H1 (cell line): Measurements from ENCODE around the gene RPS17. TPM values are rescaled to one million over a fixed set of nuclear protein-coding genes. Genes with fewer than 3 reads are reported as not detected.

Experiments
- CTCF ChIA-PET: fragments of 300-600 bp; sonication (Branson Sonifier 250); formaldehyde crosslinking; loops from one replicate; lab custom pipeline; 2021; ENCODE audit not compliant: partially characterized antibody; lab: Charles Lee
- POLR2A ChIA-PET: fragments of 300-600 bp; sonication (Branson Sonifier 250); formaldehyde crosslinking; loops from one replicate; lab custom pipeline; 2021; ENCODE audit warnings: inconsistent platforms; ENCODE audit not compliant: partially characterized antibody; lab: Charles Lee
- DNase-seq, 2 experiments: peaks; one replicate each; pipeline versions ENCODE4 v3.0.0 to v3.0.0-alpha.2; 2010 to 2022; ENCODE audit warnings: low spot score in 2 of 2, low read depth in 1 of 2, mixed read lengths in 1 of 2
- FAIRE-seq: peaks from 2 replicates; lab custom pipeline; 2011; peaks lifted over from hg19 to GRCh38; lab: Jason Lieb, UNC
- H2AFZ ChIP-seq: 2 replicates; pipeline ENCODE4 v1.8.1; 2012; ENCODE audit warnings: low read length, inconsistent platforms
- H2AK5ac ChIP-seq: 2 replicates; pipeline ENCODE4 v1.6.1; 2013; ENCODE audit warnings: low read depth, low read length
- H2BK120ac ChIP-seq: replicated peaks from 2 replicates; pipeline ENCODE3; 2013; ENCODE audit warnings: low read depth, low read length, inconsistent platforms
- H2BK12ac ChIP-seq: 2 replicates; pipeline ENCODE4 v1.6.1; 2013; ENCODE audit warnings: low read depth, low read length
- H2BK15ac ChIP-seq: 2 replicates; pipeline ENCODE4 v1.6.1; 2013; ENCODE audit warnings: low read length
- H2BK20ac ChIP-seq: 2 replicates; pipeline ENCODE4 v1.6.1; 2013; ENCODE audit warnings: low read length
- H2BK5ac ChIP-seq: 2 replicates; pipeline ENCODE4 v1.6.1; 2013; ENCODE audit warnings: low read depth, low read length
- H3K14ac ChIP-seq: 2 replicates; pipeline ENCODE4 v1.6.1; 2013; ENCODE audit warnings: inconsistent platforms; ENCODE audit not compliant: insufficient read length
- H3K18ac ChIP-seq: 2 replicates; pipeline ENCODE4 v1.6.1; 2013; ENCODE audit warnings: low read length; ENCODE audit errors: extremely low read depth
- H3K23ac ChIP-seq: 2 replicates; pipeline ENCODE4 v1.6.1; 2013; ENCODE audit warnings: inconsistent platforms; ENCODE audit not compliant: insufficient read length
- H3K23me2 ChIP-seq: 2 replicates; pipeline ENCODE4 v1.6.1; 2013; ENCODE audit warnings: low read depth, low read length
- H3K27ac ChIP-seq: 2 replicates; pipeline ENCODE4 v1.6.1; 2011; ENCODE audit warnings: low read depth, low read length, inconsistent platforms
- H3K27me3 ChIP-seq, 4 experiments: replicated peaks in 1 of 4; 1 replicate in 1 of 4; 2 replicates in 3 of 4; pipeline versions ENCODE4 v1.6.1 to v1.8.1; 2011 to 2013; ENCODE audit warnings: low read length in 3 of 4, mild to moderate bottlenecking in 3 of 4, inconsistent platforms in 2 of 4, mixed read lengths in 2 of 4, moderate library complexity in 1 of 4; ENCODE audit not compliant: control insufficient read depth in 3 of 4, insufficient read depth in 3 of 4; ENCODE audit errors: extremely low read depth in 1 of 4
- H3K36me3 ChIP-seq, 4 experiments: 2 replicates each; pipeline versions ENCODE4 v1.6.1 to v1.8.1; 2011 to 2013; ENCODE audit warnings: mild to moderate bottlenecking in 4 of 4, low read length in 3 of 4, moderate library complexity in 2 of 4, control low read depth in 1 of 4, inconsistent platforms in 1 of 4; ENCODE audit not compliant: insufficient read depth in 4 of 4, control insufficient read depth in 2 of 4
- H3K4ac ChIP-seq: replicated peaks from 2 replicates; pipeline ENCODE3; 2013; ENCODE audit warnings: low read length, low read depth, mixed read lengths, inconsistent platforms; ENCODE audit not compliant: insufficient read length
- H3K4me1 ChIP-seq, 4 experiments: replicated peaks in 1 of 4; 1 replicate in 1 of 4; 2 replicates in 3 of 4; pipeline versions ENCODE4 v1.6.1 to v1.8.1; 2011 to 2013; ENCODE audit warnings: low read length in 3 of 4, inconsistent platforms in 2 of 4, mixed read lengths in 1 of 4; ENCODE audit not compliant: insufficient read depth in 4 of 4, control insufficient read depth in 3 of 4
- H3K4me2 ChIP-seq, 2 experiments: 2 replicates each; pipeline versions ENCODE4 v1.6.1 to v1.8.1; 2011 to 2013; ENCODE audit warnings: low read depth in 2 of 2, low read length in 2 of 2, control low read depth in 1 of 2, inconsistent platforms in 1 of 2, mild to moderate bottlenecking in 1 of 2; ENCODE audit not compliant: insufficient read depth in 1 of 2
- H3K4me3 ChIP-seq, 4 experiments: fragments of 200-600, 300-600 bp in 1 of 4; sonication (generic), shearing (Covaris generic), sonication (Bioruptor Twin) in 1 of 4; 2 replicates each; pipeline versions ENCODE4 v1.5.1 to v1.8.1; 2011 to 2016; ENCODE audit warnings: low read length in 4 of 4, low read depth in 3 of 4, control low read depth in 2 of 4, inconsistent platforms in 2 of 4, mild to moderate bottlenecking in 2 of 4, mixed read lengths in 1 of 4, moderate library complexity in 1 of 4; ENCODE audit not compliant: insufficient read depth in 2 of 4; ENCODE audit errors: extremely low read depth in 1 of 4
- H3K56ac ChIP-seq: replicated peaks from 2 replicates; pipeline ENCODE3; 2013; ENCODE audit warnings: low read depth, mild to moderate bottlenecking, mixed read lengths, low read length, inconsistent platforms; ENCODE audit not compliant: insufficient read length
- H3K79me1 ChIP-seq: 2 replicates; pipeline ENCODE4 v1.6.1; 2013; ENCODE audit warnings: low read depth, low read length, control low read depth
- H3K79me2 ChIP-seq, 2 experiments: 2 replicates each; pipeline versions ENCODE4 v1.6.1 to v1.8.1; 2012 to 2013; ENCODE audit warnings: low read length in 2 of 2, mild to moderate bottlenecking in 2 of 2, inconsistent platforms in 1 of 2; ENCODE audit not compliant: insufficient read depth in 2 of 2, control insufficient read depth in 1 of 2
- H3K9ac ChIP-seq, 4 experiments: replicated peaks in 1 of 4; 1 replicate in 1 of 4; 2 replicates in 3 of 4; pipeline versions ENCODE4 v1.6.1 to v1.8.1; 2011 to 2013; ENCODE audit warnings: low read depth in 3 of 4, low read length in 3 of 4, control low read depth in 2 of 4, mild to moderate bottlenecking in 2 of 4, moderate library complexity in 2 of 4, inconsistent platforms in 1 of 4; ENCODE audit errors: extremely low read depth in 1 of 4
- H3K9me3 ChIP-seq, 2 experiments: 2 replicates each; pipeline versions ENCODE4 v1.6.1 to v1.8.1; 2012 to 2013; ENCODE audit warnings: mild to moderate bottlenecking in 2 of 2, moderate library complexity in 2 of 2, control low read depth in 1 of 2, inconsistent platforms in 1 of 2, low read depth in 1 of 2, low read length in 1 of 2, mixed read lengths in 1 of 2; ENCODE audit not compliant: insufficient read depth in 2 of 2
- H4K20me1 ChIP-seq, 2 experiments: replicated peaks in 1 of 2; 2 replicates each; pipeline versions ENCODE3 to v1.8.1; 2011 to 2013; ENCODE audit warnings: inconsistent platforms in 2 of 2, low read length in 2 of 2, mild to moderate bottlenecking in 1 of 2; ENCODE audit not compliant: insufficient read depth in 2 of 2, control insufficient read depth in 1 of 2
- H4K5ac ChIP-seq: 2 replicates; pipeline ENCODE4 v1.6.1; 2013; ENCODE audit warnings: low read length, low read depth, mixed read lengths, inconsistent platforms; ENCODE audit not compliant: insufficient read length
- H4K8ac ChIP-seq: 2 replicates; pipeline ENCODE4 v1.8.0; 2013; ENCODE audit warnings: mild to moderate bottlenecking, moderate library complexity, low read length, inconsistent platforms; ENCODE audit not compliant: insufficient read depth; ENCODE audit errors: extremely low read depth
- H4K91ac ChIP-seq: replicated peaks from 2 replicates; pipeline ENCODE3; 2013; ENCODE audit warnings: low read length, mixed read lengths, inconsistent platforms; ENCODE audit not compliant: insufficient read length
- CREB1 ChIP-seq: IDR thresholded peaks from 2 replicates; pipeline ENCODE4 v1.6.1; 2012; ENCODE audit warnings: inconsistent platforms
- FOSL1 ChIP-seq: IDR thresholded peaks from 2 replicates; pipeline ENCODE4 v1.6.1; 2011; ENCODE audit warnings: mild to moderate bottlenecking, low read depth, low read length, moderate library complexity; ENCODE audit not compliant: insufficient read depth
- HDAC6 ChIP-seq: IDR thresholded peaks from one replicate; pipeline ENCODE4 v1.7.1; 2012; ENCODE audit warnings: low read depth, mild to moderate bottlenecking, inconsistent platforms, low read length, moderate library complexity
- KDM1A ChIP-seq: fragments of 200-600, 300-600 bp; sonication (generic); IDR thresholded peaks from 2 replicates; pipeline ENCODE4 v1.7.1; 2016; ENCODE audit warnings: mild to moderate bottlenecking, low read length, borderline replicate concordance
- MAFK ChIP-seq: IDR thresholded peaks from 2 replicates; pipeline ENCODE4 v1.6.1; 2012; ENCODE audit warnings: low read depth, mild to moderate bottlenecking, improper control_type of control experiment, low read length
- POLR2A ChIP-seq, 2 experiments: IDR thresholded peaks; 1 replicate in 1 of 2; 2 replicates in 1 of 2; pipeline ENCODE4 v1.6.1; 2011; ENCODE audit warnings: low read depth in 2 of 2, low read length in 2 of 2, mild to moderate bottlenecking in 2 of 2; ENCODE audit errors: control extremely low read depth in 1 of 2
- POU5F1 ChIP-seq: IDR thresholded peaks from 2 replicates; pipeline ENCODE4 v1.6.1; 2011; ENCODE audit warnings: low read depth, mild to moderate bottlenecking, low read length, moderate library complexity
- SAP30 ChIP-seq: fragments of 300-600 bp; sonication (generic); IDR thresholded peaks from 2 replicates; pipeline ENCODE4 v1.7.1; 2012; ENCODE audit warnings: low read length, moderate library complexity, mild to moderate bottlenecking, inconsistent platforms; ENCODE audit not compliant: insufficient read depth, insufficient replicate concordance
- SIRT6 ChIP-seq: IDR thresholded peaks from one replicate; pipeline ENCODE4 v1.7.1; 2012; ENCODE audit warnings: low read length, inconsistent platforms
- TCF12 ChIP-seq: IDR thresholded peaks from 2 replicates; pipeline ENCODE4 v1.6.1; 2011; ENCODE audit warnings: low read depth, mild to moderate bottlenecking, low read length
- ZNF274 ChIP-seq: IDR thresholded peaks from 2 replicates; pipeline ENCODE4 v1.7.0; 2012; ENCODE audit warnings: low read length, borderline replicate concordance; ENCODE audit errors: extremely low read depth
- WGBS, 2 experiments: shearing (Covaris generic) in 1 of 2; methylation state at CpG; one replicate each; pipeline versions ENCODE4 v1.1.6 to v1.1.7; 2013 to 2015; ENCODE audit warnings: low lambda C conversion rate in 2 of 2, mixed read lengths in 2 of 2, inconsistent platforms in 1 of 2, low coverage in 1 of 2, missing lambda C conversion rate in 1 of 2; ENCODE audit not compliant: insufficient replicate concordance in 2 of 2, insufficient coverage in 1 of 2, insufficient read length in 1 of 2; ENCODE audit errors: extremely low coverage in 1 of 2, missing lambda C conversion rate in 1 of 2; 5-methylcytosine and 5-hydroxymethylcytosine counted together
- polyA plus RNA-seq, 7 experiments: library from polyadenylated mRNA; depleted of rRNA in 3 of 7; stranded (reverse) in 5 of 7; unstranded in 2 of 7; fragments of >200 nt in 5 of 7; fragments of 200-250 nt in 2 of 7; gene quantifications; 1 replicate in 5 of 7; 2 replicates in 1 of 7; 4 replicates in 1 of 7; pipeline versions ENCODE4 v1.2.1 to v1.2.3, GENCODE V29; 2011 to 2013; ENCODE audit warnings: missing spikeins in 2 of 7, mixed read lengths in 2 of 7
- total RNA-seq: library from RNA; stranded (reverse); fragmentation: NEBNext Ultra II Directional; extraction: Animal tissue kit (Norgen Biotek cat#: 25700); gene quantifications from 2 replicates; pipeline ENCODE4 v1.2.1, GENCODE V29; 2021
- TF ChIP-seq, protein P1 (sequence below): IDR thresholded peaks from 2 replicates; pipeline ENCODE4 v1.6.1; 2011; ENCODE audit warnings: low read length, improper control_type of control experiment
- TF ChIP-seq, protein P2 (sequence below): IDR thresholded peaks from 2 replicates; pipeline ENCODE4 v1.6.1; 2012; ENCODE audit warnings: inconsistent platforms

Gene RPS17
- total and polyA plus RNA-seq, 2 of the 8 experiments (the other 6 are each of a cell fraction or from before 2014, with no cell fraction given): 2,416 to 5,590 TPM

DNA sequence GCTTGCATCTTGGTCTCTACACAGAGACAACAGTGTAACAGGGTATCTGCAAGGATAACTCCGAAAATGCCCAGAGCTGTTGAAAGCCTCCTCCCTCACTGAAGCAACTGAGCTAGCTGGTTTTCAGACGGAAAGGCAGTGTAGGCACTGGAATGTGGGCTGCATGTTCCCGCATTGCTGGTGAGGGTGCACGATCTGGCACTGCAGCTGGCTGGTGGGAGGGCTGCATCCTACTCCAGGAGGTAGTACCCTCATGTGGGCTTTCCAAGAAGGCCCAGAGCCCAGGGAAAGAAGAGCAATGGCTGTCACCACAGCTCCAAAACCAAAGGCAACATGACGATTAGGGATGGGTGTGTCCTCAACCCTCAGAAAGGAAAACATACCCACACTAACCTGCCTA is 28.7 kb upstream of the RPS17 start:
- H3K79me2 ChIP-seq: no peaks in the 10 kb centered on the region
- ChIA-PET CTCF (interaction anchor here (0.8 to 2.1 kb wide), 4 partner anchors 9 to 38 kb away, joined by 3 to 7 read pairs (median 4); no protein-coding TSS in a partner anchor), POLR2A (interaction anchor here (1.2 to 6.9 kb wide), 2 partner anchors 11 to 31 kb away, joined by 3 to 79 read pairs; partner anchors contain the start of gene RPS17)
- no peak overlapping the region for H2BK20ac ChIP-seq
- no peak overlapping the region for H3K14ac ChIP-seq
- no peak overlapping the region for H3K23ac ChIP-seq
- no peak overlapping the region for H4K91ac ChIP-seq
- no peak overlapping the region for H4K5ac ChIP-seq
- H2BK5ac ChIP-seq: no peak overlapping the region
- H3K23me2 ChIP-seq: peaks cover 4% of the 10 kb centered on the region
- peaks cover 9 to 16% (median 12%) of the 10 kb centered on the region in 4 experiments for H3K4me1 ChIP-seq
- H2AK5ac ChIP-seq: no peak overlapping the region
- H3K4me3 ChIP-seq: no peak overlapping the region
- no peak overlapping the region for H2BK120ac ChIP-seq
- no peak overlapping the region for H3K27ac ChIP-seq
- H2BK15ac ChIP-seq: no peak overlapping the region
- H4K8ac ChIP-seq: no peak overlapping the region; the same call in 1 of the 2 replicates
- no peaks in the 10 kb centered on the region for H3K79me1 ChIP-seq
- no peak for FAIRE-seq
- H3K9me3 ChIP-seq: no peaks in the 10 kb centered on the region
- no peaks in the 10 kb centered on the region for H3K36me3 ChIP-seq
- H3K9ac ChIP-seq: no peak overlapping the region
- H3K4me2 ChIP-seq: no peak overlapping the region
- H3K18ac ChIP-seq: no peak overlapping the region
- no peak overlapping the region for H2AFZ ChIP-seq
- no peaks in the 10 kb centered on the region for H4K20me1 ChIP-seq
- no peaks in the 10 kb centered on the region; a peak in 2 of 7 replicates for H3K27me3 ChIP-seq
- 84% methylated on average over 5 of the region's 5 CpGs; no CpG with 5 or more reads in 1 of the 2 experiments for WGBS, 2 experiments
- H3K4ac ChIP-seq: no peak overlapping the region
- no peak overlapping the region for H2BK12ac ChIP-seq
- no peak overlapping the region for H3K56ac ChIP-seq
- no peak for DNase-seq
- TF ChIP-seq, protein P1, sequence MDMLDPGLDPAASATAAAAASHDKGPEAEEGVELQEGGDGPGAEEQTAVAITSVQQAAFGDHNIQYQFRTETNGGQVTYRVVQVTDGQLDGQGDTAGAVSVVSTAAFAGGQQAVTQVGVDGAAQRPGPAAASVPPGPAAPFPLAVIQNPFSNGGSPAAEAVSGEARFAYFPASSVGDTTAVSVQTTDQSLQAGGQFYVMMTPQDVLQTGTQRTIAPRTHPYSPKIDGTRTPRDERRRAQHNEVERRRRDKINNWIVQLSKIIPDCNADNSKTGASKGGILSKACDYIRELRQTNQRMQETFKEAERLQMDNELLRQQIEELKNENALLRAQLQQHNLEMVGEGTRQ: no peak
- TF ChIP-seq SIRT6 (no peak), POLR2A (IDR thresholded peaks at IDR 0.05; ENCODE audit: control extremely low read depth in 1 of 2, low read depth in 2 of 2, low read length in 2 of 2) (no peak), POU5F1 (no peak), ZNF274 (no peak), HDAC6 (no peak), CREB1 (no peak), SAP30 (no peak), MAFK (no peak), KDM1A (no peak), FOSL1 (no peak), TCF12 (no peak)
- TF ChIP-seq, protein P2, sequence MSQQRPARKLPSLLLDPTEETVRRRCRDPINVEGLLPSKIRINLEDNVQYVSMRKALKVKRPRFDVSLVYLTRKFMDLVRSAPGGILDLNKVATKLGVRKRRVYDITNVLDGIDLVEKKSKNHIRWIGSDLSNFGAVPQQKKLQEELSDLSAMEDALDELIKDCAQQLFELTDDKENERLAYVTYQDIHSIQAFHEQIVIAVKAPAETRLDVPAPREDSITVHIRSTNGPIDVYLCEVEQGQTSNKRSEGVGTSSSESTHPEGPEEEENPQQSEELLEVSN: no peak
